Neural cell (in vitro differentiated cells): ENCODE data around the gene LTA4H. TPM values are rescaled to one million over a fixed set of nuclear protein-coding genes. Genes with fewer than 3 reads are reported as not detected.

ENCODE experiments used
- H2AFZ ChIP-seq: fragments of 200-600, 300-800 bp; sonication (generic), shearing (Covaris generic); 2 replicates; pipeline ENCODE4 v1.6.0; 2014; ENCODE audit warnings: low read depth, mild to moderate bottlenecking, antibody characterized with exemption, low read length, moderate library complexity
- H3F3A ChIP-seq: fragments of 200-600 bp; shearing (Covaris generic); 2 replicates; pipeline ENCODE4 v1.6.1; 2016; ENCODE audit warnings: mild to moderate bottlenecking, moderate library complexity, mixed read lengths, antibody characterized with exemption, low read length; ENCODE audit not compliant: insufficient read depth, poor library complexity, severe bottlenecking
- H3K27ac ChIP-seq: fragments of 200-600, 300-800 bp; sonication (generic), shearing (Covaris generic); 2 replicates; pipeline ENCODE4 v1.5.1; 2014; ENCODE audit warnings: mild to moderate bottlenecking, low read length, moderate library complexity
- H3K27me3 ChIP-seq: fragments of 300-800, 200-600 bp; sonication (generic), shearing (Covaris generic); 2 replicates; pipeline ENCODE4 v1.6.0; 2014; ENCODE audit warnings: mild to moderate bottlenecking, low read depth, low read length, moderate library complexity; ENCODE audit not compliant: insufficient read depth
- H3K36me3 ChIP-seq: fragments of 300-800, 200-600 bp; sonication (generic), shearing (Covaris generic); 2 replicates; pipeline ENCODE4 v1.5.1; 2014; ENCODE audit warnings: mild to moderate bottlenecking, antibody characterized with exemption, low read length, moderate library complexity; ENCODE audit not compliant: insufficient read depth
- H3K4me2 ChIP-seq: fragments of 300-800, 200-600 bp; sonication (generic), shearing (Covaris generic); 2 replicates; pipeline ENCODE4 v1.6.0; 2014; ENCODE audit warnings: mild to moderate bottlenecking, low read length
- H3K4me3 ChIP-seq: fragments of 300-800, 200-600 bp; sonication (generic), shearing (Covaris generic); 2 replicates; pipeline ENCODE4 v1.5.1; 2014; ENCODE audit warnings: mild to moderate bottlenecking, low read length, moderate library complexity
- H3K79me2 ChIP-seq: fragments of 200-600 bp; shearing (Covaris generic); replicated peaks from 2 replicates; pipeline ENCODE4 v1.6.0; 2014; ENCODE audit warnings: mild to moderate bottlenecking, low read length, moderate library complexity; ENCODE audit not compliant: insufficient read depth
- H3K9ac ChIP-seq: fragments of 300-800, 200-600 bp; sonication (generic), shearing (Covaris generic); 2 replicates; pipeline ENCODE4 v1.6.1; 2016; ENCODE audit warnings: mild to moderate bottlenecking, low read length, mixed read lengths
- H3K9me2 ChIP-seq: fragments of 200-600 bp; shearing (Covaris generic); 2 replicates; pipeline ENCODE4 v1.6.1; 2016; ENCODE audit warnings: mild to moderate bottlenecking, low read length, mixed read lengths; ENCODE audit not compliant: insufficient read depth
- H3K9me3 ChIP-seq: fragments of 200-600, 300-800 bp; sonication (generic), shearing (Covaris generic); 2 replicates; pipeline ENCODE4 v1.6.1; 2016; ENCODE audit warnings: mild to moderate bottlenecking, mixed run types, low read length, moderate library complexity, mixed read lengths
- H4K20me1 ChIP-seq: fragments of 200-600 bp; shearing (Covaris generic); 2 replicates; pipeline ENCODE4 v1.6.1; 2016; ENCODE audit warnings: mild to moderate bottlenecking, mixed run types; ENCODE audit not compliant: insufficient read depth
- CTCF ChIP-seq: fragments of 450-650 bp; IDR thresholded peaks from 2 replicates; pipeline ENCODE4 v1.5.1; 2014; ENCODE audit warnings: antibody characterized with exemption, mild to moderate bottlenecking, moderate library complexity; ENCODE audit not compliant: poor library complexity, severe bottlenecking
- EP300 ChIP-seq: fragments of 450-650 bp; conservative IDR thresholded peaks from 2 replicates; pipeline ENCODE4 v1.6.1; 2014; ENCODE audit warnings: antibody characterized with exemption, mild to moderate bottlenecking, moderate library complexity; ENCODE audit not compliant: poor library complexity, severe bottlenecking
- EZH2 ChIP-seq: fragments of 200-600, 300-800 bp; shearing (Covaris generic), sonication (generic); IDR thresholded peaks from 2 replicates; pipeline ENCODE4 v1.6.1; 2014; ENCODE audit warnings: antibody characterized with exemption, low read length, borderline replicate concordance, mild to moderate bottlenecking; ENCODE audit not compliant: insufficient read depth, poor library complexity, severe bottlenecking
- MXI1 ChIP-seq: fragments of 450-650 bp; conservative IDR thresholded peaks from 2 replicates; pipeline ENCODE4 v1.6.1; 2014; ENCODE audit warnings: antibody characterized with exemption, mild to moderate bottlenecking; ENCODE audit not compliant: poor library complexity, severe bottlenecking
- POLR2AphosphoS5 ChIP-seq: IDR thresholded peaks from 2 replicates; pipeline ENCODE4 v1.6.1; 2012
- RAD21 ChIP-seq: fragments of 450-650 bp; conservative IDR thresholded peaks from 2 replicates; pipeline ENCODE4 v1.6.1; 2014; ENCODE audit warnings: antibody characterized with exemption, mild to moderate bottlenecking, moderate library complexity
- REST ChIP-seq: IDR thresholded peaks from 2 replicates; pipeline ENCODE4 v1.6.1; 2012; ENCODE audit warnings: borderline replicate concordance
- SMC3 ChIP-seq: fragments of 450-650 bp; conservative IDR thresholded peaks from 2 replicates; pipeline ENCODE4 v1.6.1; 2014; ENCODE audit warnings: antibody characterized with exemption, mild to moderate bottlenecking, moderate library complexity; ENCODE audit not compliant: poor library complexity
- TAF1 ChIP-seq: IDR thresholded peaks from 2 replicates; pipeline ENCODE4 v1.6.1; 2012; ENCODE audit warnings: low read depth
- polyA plus RNA-seq: library from polyadenylated mRNA; depleted of rRNA; stranded (reverse); fragments of >200 nt; gene quantifications from 2 replicates; pipeline ENCODE4 v1.2.3, GENCODE V29; 2014

The LTA4H gene
- polyA plus RNA-seq, 1 donor from 2014 or later = 55.3 TPM

- no peaks in the 10 kb centered on the region for H3F3A ChIP-seq
- no peaks in the 10 kb centered on the region for H3K9me3 ChIP-seq
- H3K79me2 ChIP-seq = peaks cover 6% of the 10 kb centered on the region
- no peaks in the 10 kb centered on the region for H3K9me2 ChIP-seq
- H3K27ac ChIP-seq = no peak overlapping the region
- H3K36me3 ChIP-seq = no peaks in the 10 kb centered on the region
- TF ChIP-seq RAD21 = no peak
- no peak for TF ChIP-seq EZH2
- TF ChIP-seq REST = no peak
- TF ChIP-seq POLR2AphosphoS5 = no peak
- no peak for TF ChIP-seq MXI1
- no peak for TF ChIP-seq TAF1
- TF ChIP-seq CTCF = no peak
- TF ChIP-seq EP300 = no peak
- TF ChIP-seq SMC3 = no peak
- peak overlapping the region; percentile 69 for H3K4me2 ChIP-seq
- no peaks in the 10 kb centered on the region for H4K20me1 ChIP-seq
- H3K4me3 ChIP-seq = peak overlapping the region; percentile 86
- no peaks in the 10 kb centered on the region for H3K27me3 ChIP-seq
- no peak overlapping the region for H2AFZ ChIP-seq
- H3K9ac ChIP-seq = no peak overlapping the region
These were observed 1.6 kb downstream of the LTA4H start for GRCh38 chr12:96033549-96034389.

GRCh38 chr12:96029826-96030225 is 5.6 kb downstream of the LTA4H start:
- Histone ChIP-seq H3K9me2 (no peaks in the 10 kb centered on the region), H3K9ac (no peak overlapping the region), H3K4me2 (no peak overlapping the region), H2AFZ (no peak overlapping the region), H3K27me3 (no peaks in the 10 kb centered on the region), H3K4me3 (no peak overlapping the region), H3F3A (no peaks in the 10 kb centered on the region), H3K9me3 (no peaks in the 10 kb centered on the region), H3K36me3 (no peaks in the 10 kb centered on the region), H3K27ac (no peak overlapping the region), H4K20me1 (no peaks in the 10 kb centered on the region), H3K79me2 (peaks cover 6% of the 10 kb centered on the region)
- TF ChIP-seq POLR2AphosphoS5 (no peak), EP300 (no peak)
